CD4-positive, alpha-beta T cell treated with Interleukin-10 for 1 hour (primary cell): ENCODE data around the gene CCSER1.
"Not testable (repeated sequence)": the region's sequence is repeated elsewhere in the genome, so short reads cannot be mapped to it uniquely, and the experiment has no call there.

Experiments
- DNase-seq: peaks from one replicate; pipeline ENCODE4 v3.0.0-alpha.2; 2020

The CCSER1 gene

GRCh38 chr4:90855111-90855510, 727.9 kb downstream of the CCSER1 start:
- no peak for DNase-seq

- no peak for DNase-seq
These were observed 730.1 kb downstream of the CCSER1 start for GRCh38 chr4:90857081-90857820.

- DNase-seq: no peak
These were observed 748.6 kb downstream of the CCSER1 start for GRCh38 chr4:90875791-90876190.

- no peak for DNase-seq
These were observed 749.1 kb downstream of the CCSER1 start for GRCh38 chr4:90876296-90876695.

GRCh38 chr4:90883519-90883918, 756.3 kb downstream of the CCSER1 start:
- DNase-seq: no peak

- DNase-seq: no peak
These were observed 761.4 kb downstream of the CCSER1 start for GRCh38 chr4:90888571-90888970.

- DNase-seq: no peak
These were observed 762.0 kb downstream of the CCSER1 start for GRCh38 chr4:90889171-90889570.

GRCh38 chr4:90903413-90903812, 776.2 kb downstream of the CCSER1 start:
- DNase-seq: not testable (repeated sequence)

- no peak for DNase-seq
These were observed 776.8 kb downstream of the CCSER1 start for GRCh38 chr4:90904021-90904420.

- no peak for DNase-seq
These were observed 779.0 kb downstream of the CCSER1 start for GRCh38 chr4:90906239-90906638.

- DNase-seq: not testable (repeated sequence)
These were observed 784.7 kb downstream of the CCSER1 start for GRCh38 chr4:90911724-90912434.

GRCh38 chr4:90922174-90922573, 795.0 kb downstream of the CCSER1 start:
- DNase-seq: no peak

GRCh38 chr4:90926957-90927356, 799.8 kb downstream of the CCSER1 start:
- no peak for DNase-seq

- no peak for DNase-seq
These were observed 816.1 kb downstream of the CCSER1 start for GRCh38 chr4:90943311-90943710.

- no peak for DNase-seq
These were observed 819.8 kb downstream of the CCSER1 start for GRCh38 chr4:90946945-90947344.

- no peak for DNase-seq
These were observed 823.2 kb downstream of the CCSER1 start for GRCh38 chr4:90950385-90950841.

- DNase-seq: no peak
These were observed 823.8 kb downstream of the CCSER1 start for GRCh38 chr4:90951037-90951436.

- no peak for DNase-seq
These were observed 831.2 kb downstream of the CCSER1 start for GRCh38 chr4:90958256-90958895.

- DNase-seq: no peak
These were observed 833.2 kb downstream of the CCSER1 start for GRCh38 chr4:90960433-90960832.

- DNase-seq: no peak
These were observed 833.6 kb downstream of the CCSER1 start for GRCh38 chr4:90960840-90961239.

- DNase-seq: no peak
These were observed 842.8 kb downstream of the CCSER1 start for GRCh38 chr4:90970021-90970420.

- DNase-seq: no peak
These were observed 850.5 kb downstream of the CCSER1 start for GRCh38 chr4:90977726-90978125.

- DNase-seq: no peak
These were observed 852.4 kb downstream of the CCSER1 start for GRCh38 chr4:90979556-90979955.

- no peak for DNase-seq
These were observed 855.6 kb downstream of the CCSER1 start for GRCh38 chr4:90982813-90983212.
